Fibroblast of skin of left quadriceps (primary cell): ENCODE measurements around the gene COPE.

Source experiments
- DNase-seq, 2 experiments: peaks; one replicate each; pipeline ENCODE4 v3.0.0-alpha.2; 2013; ENCODE audit warnings: low read depth in 2 of 2

COPE gene

DNA sequence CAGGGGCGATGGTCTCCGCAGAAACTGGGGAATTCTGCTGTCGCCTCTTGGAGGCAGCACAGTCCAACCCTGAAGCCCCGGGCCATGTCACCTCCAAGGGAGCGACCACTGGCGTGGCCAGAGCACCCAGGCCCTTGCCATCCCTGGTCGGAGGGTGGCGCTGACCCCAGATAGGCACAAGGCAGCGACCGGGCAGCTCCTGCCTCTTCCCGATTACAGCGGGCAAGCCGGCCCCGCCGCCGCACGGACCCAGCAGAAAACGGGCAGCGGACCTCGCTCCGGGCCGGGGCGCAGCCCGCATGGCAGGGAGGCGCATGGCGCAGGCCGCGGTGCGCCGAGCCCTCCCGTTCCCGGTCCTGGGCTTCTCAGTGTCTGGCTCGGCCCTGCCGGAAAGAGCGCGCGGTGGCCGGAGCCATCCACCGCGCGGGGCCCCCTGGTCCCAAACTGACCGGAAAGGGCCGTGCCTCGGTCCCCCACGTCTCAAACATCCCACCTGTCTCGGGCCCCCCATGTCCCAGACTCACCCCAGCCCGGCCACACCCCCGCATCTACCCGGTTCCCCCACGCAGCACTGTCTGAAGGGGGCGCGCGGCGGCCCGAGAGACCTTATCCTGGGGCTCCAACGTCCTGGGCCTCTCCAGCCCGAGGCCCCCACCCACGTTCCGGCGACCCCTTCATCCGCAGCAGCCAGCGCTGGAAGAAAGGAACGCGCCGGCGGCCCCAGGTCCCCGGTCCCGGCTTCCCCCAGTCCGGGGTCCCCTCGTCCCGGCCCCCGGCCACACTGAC lies 24.0 kb downstream of the COPE start:
- no peak for DNase-seq

DNA sequence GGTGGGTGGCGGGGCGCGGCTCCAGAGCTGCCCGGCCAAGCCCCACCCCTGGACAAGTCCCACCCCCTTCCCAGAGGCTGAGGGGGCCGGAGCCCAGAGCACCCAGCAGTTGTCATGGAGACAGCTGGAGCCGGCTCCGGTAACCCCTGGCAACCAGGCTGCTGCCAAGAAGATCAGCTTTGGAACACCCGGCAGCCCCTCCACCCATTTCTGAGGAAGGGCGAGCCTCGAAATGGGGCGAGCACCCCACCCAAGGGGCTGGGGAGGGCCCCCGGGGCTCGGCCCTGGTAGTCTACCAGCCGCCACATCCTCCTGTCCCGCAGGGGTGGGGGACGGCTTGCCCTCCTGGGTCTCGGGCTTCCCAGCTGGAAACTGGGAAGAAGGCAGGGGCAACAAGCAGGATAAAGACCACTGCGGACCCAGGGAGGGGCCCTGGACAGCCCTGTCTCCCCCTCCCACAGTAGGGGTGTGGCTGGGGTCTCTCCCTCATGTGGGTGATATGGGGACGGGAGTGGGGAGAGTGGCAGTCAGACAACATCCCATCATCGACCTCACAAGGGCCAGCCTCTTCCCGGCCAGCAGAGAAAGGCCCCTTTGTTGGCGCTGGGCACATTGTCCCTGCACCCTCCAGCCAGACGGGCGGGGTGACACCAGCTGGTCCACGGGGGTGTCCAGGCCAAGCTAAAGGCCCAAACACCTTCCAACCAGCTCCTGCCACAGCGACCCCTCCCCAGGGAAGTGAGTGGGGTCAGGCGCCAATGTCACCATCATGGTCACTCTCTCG lies 24.7 kb downstream of the COPE start:
- DNase-seq = no peak

DNA sequence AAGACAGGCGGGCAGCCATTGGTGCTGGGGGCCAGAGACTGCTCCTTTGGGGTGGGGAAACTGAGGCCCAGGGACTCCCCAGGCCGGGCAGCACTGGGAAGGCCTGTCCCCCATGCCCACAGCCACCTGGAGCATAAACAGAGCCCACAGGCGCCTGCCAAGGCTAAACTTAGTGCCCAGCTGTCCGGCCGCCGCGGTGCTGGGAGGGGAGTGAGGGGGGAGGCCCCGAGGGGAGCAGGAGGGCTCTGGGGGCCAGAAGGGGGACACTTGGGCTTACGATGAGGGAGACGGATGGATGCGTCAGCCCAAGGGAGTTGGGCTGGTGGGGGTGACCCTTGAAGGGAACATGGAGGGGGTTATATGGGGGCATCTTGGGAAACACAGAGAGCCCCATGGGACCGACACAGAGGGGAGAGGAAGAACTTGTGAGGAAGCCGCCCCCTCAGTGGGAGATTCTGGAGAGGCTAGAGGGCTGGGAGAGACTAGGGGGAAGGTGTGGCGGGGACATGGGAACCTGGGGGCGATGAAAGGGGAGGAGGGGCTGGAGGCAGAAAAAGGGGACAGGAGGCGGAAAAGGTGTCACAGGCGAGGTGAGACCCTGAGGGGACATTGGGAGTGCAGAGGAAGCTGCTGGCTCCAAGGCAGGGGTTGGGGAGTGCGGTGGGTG lies 25.5 kb downstream of the COPE start:
- no peak for DNase-seq

DNA sequence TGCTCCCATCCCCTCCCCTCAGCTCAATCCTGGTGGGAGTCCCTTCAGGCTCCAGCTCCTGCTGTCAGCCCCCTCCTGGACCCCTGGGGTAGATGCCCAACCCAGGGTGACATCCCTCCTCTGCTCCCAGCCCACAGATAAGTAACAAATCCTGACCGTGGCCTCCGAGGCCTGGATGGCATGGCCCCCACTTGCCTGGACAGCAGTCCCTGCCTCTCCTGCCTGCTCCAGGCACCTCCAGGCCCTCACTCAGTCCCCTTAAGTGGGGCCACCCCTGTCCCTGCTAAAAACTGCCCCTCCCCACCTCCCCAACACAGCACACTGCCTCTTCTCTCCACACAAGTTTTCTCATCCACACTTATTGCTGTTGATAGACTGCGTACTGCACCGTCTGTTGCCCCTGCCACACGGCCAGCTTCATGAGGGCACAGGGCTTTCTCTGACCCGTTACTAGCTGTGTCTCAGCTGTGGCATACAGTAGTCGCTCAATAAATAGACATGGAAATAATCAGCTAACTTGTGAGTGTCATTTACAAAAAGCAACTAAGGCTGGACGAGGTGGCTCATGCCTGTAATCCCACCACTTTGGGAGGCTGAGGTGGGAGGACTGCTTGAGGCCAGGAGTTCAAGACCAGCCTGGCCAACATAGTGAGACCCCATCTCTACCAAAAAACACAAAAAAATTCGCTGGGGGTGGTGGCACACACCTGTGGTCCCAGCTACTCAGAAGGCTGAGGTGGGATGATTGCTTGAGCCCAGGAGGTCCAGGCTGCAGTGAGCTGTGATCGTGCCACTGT lies 29.0 kb downstream of the COPE start:
- no peak for DNase-seq

DNA sequence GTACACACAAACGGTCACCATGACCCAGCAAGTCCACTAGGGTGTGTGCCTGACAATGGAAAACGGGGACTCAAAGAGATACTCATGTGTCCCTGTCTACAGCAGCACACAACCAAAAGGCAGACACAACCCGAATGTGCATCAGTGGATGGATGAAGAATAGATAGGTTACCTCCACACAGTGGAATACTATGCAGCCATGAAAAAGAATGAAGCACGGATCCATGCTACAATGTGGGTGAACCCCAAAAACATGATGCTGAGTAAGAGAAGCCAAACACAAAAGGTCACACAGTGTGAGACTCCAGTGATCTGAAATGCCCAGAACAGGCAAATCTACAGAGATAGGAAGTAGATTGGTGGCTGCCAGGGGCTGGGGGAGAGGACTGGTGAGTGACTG lies 32.2 kb downstream of the COPE start:
- DNase-seq = no peak

DNA sequence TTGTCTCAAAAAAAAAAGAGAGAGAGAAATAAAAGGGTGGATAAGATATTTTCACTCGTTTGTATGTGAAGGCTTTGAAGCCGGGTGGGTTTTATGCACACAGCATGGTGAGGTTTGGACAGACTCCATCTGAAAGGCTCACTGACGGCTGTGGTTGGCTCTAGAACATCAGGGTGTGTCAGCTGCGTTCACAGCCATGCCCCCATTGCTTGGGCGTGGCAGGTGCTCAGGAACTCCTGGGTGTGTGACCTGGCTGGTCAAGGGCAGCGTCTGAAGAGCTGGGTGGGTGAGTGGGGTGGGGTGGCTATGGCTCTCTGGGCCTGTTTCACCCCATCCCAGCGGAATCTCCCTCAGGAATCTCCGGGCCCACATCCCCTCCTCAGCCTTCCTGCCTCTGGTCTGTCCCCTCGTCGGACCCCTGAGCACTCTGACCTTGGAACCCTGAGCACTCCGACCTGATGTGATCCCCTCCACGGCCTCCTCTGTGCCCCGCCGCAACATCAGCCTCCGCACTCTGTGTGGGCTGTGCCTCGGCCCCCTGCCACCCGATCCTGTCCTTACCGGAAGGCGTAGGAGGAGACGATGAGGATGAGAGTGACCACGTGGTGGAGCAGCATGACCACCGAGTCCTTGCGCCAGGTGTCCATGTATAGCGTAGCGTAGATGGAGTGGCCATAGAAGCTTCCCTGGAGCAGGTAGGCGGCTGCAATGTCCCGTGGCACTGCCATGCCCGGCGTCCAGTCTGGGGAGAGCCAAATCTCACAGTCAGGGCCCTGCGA lies 35.5 kb downstream of the COPE start:
- no peak for DNase-seq

DNA sequence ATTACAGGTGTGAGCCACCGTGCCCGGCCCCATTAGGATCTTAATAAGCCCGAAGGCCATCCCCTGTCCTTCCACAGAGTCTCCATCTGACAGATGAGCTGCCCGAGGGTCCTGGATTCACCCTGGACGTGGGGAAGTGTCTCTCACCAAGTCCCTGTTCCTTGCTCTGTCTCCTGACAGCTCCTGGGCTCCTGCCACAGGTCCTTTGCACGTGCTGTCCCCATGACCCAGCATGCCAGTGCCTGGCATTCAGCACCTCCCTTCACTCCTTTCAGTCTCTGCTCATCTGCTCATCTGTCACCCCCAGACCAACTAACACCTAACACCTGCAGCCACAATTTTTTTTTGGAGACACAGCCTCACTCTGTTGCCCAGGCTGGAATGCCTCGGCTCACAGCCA lies 37.7 kb downstream of the COPE start:
- no peak for DNase-seq

DNA sequence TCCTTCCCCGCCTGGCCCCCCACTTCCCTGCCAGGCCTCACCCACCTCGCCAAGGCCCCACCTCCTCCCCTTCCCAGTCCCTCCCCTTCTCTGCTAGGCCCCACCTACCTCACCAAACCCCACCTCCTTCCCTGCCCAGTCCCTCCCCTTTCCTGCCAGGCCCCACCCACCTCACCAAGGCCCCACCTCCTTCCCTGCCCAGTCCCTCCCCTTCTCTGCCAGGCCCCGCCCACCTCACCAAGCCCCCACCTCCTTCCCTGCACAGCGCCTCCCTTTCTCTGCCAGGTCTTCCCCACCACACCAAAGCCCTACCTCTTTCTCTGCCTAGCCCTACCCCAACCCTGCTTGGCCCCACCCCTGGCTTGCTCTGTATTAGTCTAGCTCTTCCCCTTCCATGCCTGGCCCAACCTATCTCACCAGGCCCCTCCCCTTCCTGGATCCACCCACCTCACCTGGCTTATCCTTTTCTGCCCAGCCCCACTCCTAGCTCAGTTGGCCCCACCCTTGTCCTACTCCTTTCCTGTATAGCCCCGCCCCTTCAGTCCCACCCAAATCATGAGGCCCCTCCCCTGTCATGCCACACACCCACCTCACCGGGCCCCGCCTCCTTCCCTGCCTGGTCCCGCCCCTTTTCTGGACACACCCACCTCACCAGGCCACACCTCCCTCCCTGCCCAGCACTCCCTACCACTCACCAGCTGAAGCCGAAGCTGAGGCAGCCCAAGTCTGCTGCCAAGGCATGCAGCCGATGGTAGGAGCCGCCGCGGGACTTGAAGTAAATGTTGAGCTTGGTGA lies 39.4 kb downstream of the COPE start:
- DNase-seq = no peak

DNA sequence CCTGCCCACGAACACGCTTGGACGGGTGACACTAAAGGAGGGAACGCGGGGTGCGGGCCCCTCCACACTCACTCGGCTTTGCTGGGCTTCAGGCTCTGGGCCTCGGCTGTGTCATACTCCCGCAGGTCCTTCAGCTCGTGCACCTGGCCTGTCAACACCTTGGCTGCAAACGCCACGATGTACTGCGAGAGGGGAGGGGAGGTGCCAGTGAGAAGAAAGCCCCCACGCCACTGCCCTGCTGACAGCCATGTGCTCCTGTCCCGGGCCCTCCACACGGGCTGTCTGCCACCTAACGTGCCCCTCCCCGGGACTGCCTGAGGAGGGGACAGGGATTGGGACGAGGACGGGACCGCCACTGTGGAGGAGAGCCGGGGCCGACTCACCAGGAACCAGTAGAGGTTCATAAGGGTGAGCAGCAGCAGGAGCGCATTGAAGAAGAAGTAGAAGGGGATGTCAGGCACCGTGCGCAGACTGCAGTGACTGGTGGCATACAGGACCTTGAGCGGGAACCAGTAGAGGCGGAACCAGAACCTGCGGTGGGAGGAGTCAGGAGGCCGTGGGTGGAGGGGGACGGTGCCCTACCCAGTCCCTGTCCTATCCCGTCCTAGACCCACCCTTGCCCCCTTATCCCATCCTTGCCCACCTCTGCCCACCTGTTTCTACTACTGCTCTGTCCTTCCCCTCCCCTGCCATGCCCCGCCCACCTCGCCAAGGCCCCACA lies 40.2 kb downstream of the COPE start:
- no peak for DNase-seq

DNA sequence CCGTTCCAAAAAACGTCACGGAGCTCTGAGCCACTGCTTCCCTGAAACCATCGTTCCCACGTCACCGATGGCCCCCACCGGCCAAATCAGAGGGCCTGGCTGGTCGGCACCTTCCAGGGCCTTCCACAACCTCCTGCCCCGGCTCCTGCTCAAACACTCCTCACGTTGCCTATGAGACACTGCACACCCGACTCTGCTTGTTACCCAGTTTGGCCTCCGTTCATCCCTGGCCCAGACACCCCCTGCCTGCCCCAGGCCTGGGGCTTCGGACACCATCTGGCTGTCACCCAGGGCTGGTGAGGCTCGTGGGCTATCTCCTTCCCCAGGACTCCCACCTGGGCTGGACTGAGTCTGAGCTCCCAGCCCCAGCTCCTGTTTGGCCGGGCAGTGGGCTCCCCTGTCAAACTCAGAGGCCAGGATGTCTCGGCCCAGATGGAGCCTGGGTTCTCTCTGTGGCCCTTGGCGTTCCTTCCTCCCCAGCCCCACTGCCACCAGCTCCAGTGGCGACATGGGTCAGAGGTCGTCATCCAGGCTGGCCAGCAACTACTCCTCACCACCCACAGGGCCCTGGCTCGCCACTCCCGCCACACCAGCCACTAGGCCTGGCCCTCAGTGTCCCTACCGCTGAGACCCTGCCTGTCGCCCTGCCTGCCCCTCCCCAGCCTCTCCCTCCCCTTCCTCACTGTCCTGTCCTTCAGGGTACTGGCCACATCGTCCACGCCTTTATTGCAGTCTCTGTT lies 41.0 kb downstream of the COPE start:
- no peak for DNase-seq

DNA sequence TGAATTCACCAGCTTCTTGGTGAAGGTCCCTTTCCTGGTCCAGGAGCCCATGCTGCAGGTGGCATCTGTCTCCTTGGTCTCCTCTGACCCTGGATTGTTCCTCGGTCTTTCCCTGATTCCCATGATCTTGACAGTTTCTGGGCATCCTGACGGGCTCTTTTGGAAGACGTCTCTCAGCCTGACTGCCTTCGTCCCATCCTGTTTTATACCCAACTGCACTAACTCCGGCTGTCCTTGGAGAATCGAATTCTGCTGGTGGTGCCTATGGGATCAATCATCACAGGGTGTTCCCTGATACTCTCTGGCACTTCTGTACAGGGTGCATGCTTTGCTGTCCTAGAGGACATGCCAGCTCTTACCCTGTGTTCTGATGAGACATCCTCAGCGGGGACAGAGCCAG lies 42.3 kb downstream of the COPE start:
- DNase-seq = no peak

DNA sequence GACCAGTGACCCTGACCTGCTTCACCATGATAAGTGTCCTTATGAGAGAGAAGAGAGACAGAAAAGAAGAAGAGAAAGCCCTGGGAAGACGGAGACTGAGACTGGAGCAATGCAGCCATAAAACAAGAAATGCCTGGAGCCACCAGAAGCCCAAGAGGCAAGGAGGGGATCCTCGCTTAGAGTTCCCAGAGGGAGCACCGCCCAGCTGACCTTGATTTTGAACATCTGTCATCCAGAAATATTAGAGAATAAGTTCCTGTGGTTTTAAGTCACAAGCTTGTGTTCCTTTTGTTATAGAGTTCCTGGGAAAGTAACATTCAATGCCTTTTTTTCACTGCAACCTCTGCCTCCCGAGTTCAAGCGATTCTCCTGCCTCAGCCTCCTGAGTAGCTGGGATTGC lies 43.5 kb downstream of the COPE start:
- no peak for DNase-seq

DNA sequence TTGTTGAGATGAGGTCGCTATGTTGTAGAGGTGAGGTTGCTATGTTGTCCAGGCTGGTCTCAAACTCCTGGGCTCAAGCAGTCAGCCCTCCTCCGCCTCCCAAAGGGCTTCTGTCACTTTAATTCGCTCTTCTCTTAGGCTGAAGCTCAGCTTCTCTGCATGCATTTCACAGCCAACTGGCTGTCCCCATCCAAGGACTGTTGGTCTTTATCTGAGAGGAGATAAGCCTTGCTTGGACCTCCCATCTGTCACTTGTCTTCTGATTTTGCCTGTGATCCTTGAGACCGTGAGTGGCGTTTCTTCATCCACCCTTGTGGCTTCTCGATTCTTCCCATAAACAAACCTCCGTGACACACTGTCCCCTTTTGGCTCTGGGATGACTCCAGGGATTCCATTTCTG lies 47.6 kb downstream of the COPE start:
- no peak for DNase-seq

DNA sequence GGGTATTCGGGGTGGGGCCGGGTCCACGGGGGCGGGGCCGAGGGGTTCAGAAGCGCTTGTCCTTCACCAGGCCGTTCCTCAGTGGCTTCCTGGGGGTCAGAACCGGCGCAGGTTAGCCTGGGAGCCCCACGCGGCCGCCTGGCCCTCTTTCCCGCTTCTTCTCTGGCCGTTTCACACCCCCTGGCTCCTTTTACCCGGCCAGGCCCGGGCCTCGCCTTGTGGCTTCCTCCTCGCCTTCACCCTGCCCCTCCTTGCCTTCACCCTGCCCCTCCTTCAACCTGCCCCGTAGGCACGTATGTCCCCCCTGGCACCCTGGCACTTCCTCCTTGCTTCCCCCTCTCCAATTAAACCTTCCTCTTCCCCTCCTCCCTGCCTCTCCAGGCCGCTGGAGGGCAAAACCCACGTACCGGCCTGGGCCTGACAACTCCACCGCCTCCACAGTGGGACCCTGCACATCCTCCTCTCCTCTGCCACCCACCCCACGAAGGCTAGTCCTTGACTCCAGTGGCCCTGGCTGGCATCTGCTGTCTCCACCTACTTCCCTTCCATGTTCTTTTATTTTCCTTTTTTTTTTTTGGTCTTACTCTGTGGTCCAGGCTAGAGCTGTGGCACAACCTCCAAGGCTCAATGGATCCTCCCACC lies 48.5 kb downstream of the COPE start:
- DNase-seq = no peak

DNA sequence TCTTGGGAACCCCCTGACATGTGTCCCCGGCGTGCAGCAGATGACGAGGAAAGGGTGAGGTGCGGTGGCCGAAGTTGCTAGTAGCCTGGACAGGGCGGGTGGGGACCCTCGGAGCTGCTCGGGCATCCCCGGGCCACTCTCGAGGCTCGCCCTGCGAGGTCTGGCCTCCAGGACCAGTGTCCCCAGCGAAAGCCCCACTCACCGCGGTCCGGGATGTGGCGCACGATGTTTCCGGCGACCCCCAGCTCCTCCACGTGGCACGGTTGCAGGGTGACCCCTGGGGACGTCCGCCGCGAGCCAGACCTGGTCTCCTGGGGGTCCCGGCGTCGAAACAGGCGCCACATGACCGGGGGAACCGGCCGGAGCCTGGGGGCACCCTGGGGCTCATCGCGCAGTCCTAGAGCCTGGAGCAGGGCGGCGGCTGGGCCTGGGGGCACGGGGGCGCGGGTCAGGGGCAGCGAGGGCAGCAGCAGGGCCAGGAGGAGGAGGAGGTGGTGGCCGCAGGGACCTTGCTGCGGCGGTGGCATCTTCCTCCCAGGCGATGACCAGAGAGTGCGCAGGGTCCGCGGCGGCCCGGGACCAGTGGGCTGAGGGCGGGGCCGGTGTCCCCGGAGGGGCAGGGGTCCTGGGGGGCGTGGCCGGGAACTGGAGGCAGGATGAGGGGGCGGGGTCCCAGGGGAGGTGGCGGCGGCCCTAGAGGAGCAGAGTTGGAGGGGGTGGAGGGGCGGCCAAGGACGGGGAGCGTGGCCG lies 49.2 kb downstream of the COPE start:
- DNase-seq = no peak

DNA sequence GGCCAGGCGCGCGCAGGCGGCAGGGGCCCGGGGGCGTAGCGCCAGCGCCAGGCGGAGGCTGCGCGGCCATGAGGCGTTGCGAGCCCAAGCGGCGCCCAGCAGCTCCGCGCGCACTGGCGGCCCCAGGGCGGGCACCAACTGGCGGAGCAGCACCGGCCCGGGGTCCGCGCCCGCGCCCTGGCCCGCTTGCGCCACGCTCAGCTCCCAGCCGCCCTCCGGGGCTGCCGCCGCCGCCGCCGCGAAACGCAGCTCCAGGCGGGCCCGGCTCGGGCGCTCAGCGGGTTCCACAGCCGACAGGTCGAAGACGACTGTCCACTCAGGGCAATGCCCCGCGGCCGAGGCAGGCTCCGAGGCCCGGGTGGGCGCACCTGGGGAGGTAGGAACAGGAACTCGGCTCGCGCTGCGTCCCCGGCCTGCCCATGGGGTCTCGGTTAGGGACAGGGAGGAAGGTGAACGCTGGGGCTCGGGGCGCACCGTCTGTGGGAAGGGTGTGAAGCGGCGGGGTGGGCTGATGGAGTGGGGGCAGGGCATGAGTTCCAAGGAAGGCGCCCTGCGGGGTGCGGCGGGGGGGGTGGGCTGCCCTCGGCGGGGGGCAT lies 50.1 kb downstream of the COPE start:
- no peak for DNase-seq

DNA sequence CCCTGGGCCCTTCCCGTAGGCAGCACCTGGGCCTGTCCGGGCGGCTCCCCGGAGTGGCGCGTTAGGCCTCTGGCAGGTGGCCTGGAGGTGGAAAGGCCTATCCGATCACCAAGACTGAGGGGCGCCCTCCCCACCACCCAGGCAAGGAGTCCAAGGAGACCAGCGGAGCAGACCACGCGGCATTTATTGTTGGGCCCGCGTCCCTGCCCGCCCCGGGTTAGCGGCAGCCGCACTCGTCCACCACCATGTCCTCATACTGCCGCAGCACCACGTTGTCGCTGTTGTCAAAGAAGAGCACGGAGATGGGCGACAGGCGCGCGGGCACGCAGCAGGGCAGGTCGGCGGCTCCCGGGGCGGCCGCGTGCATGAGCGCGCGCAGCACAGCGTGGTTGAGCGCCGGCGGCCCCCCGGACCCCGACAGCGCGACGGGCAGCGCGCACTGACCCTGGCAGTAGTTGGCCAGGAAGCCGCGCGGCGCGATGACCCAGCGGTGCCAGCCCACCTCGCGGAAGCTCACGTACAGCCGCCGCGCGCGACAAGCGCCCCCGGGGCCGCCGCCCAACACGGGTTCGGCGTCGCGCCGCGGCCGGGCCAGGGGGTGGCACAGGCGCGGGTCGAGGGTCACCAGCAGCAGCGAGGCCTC lies 50.7 kb downstream of the COPE start:
- DNase-seq = no peak
